NCI-H226 (cell line): ENCODE data around the gene IL4R.
A peak's percentile ranks its signal among the peaks of the same experiment; 100 is the strongest.
"Not testable (repeated sequence)": the region's sequence is repeated elsewhere in the genome, so short reads cannot be mapped to it uniquely, and the experiment has no call there.

Experiments
- DNase-seq: peaks from one replicate; pipeline ENCODE4 v3.0.0-alpha.2; 2015

IL4R gene

DNA sequence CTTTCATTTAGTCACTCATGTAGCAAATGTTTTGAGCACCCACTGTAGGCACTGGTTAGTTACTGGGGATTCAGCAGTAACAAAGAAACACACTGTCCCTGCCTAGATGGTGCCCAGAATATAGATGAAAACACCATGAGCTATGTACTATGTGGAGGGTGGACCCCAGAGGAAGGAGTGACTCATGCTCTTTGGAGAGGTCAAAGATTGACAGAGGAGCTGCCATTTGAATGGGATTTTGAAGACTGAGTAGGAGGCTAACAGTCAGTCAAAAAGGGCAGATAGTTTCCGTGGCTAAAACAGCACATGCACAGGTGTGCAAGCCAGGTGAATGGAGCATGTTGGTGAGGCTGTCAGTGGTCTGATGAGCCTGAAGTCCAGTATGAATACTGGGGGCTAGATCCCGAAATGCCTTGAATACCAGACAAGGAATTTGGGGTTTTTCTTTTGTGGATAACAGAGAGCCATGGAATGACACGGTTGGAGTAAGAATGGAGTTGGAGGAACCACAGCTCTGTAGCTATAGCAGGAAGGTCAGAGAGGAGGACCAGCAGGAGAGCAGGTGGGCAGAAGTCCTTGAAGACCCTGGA is 94.3 kb downstream of the IL4R start:
- peak; percentile 44 for DNase-seq

DNA sequence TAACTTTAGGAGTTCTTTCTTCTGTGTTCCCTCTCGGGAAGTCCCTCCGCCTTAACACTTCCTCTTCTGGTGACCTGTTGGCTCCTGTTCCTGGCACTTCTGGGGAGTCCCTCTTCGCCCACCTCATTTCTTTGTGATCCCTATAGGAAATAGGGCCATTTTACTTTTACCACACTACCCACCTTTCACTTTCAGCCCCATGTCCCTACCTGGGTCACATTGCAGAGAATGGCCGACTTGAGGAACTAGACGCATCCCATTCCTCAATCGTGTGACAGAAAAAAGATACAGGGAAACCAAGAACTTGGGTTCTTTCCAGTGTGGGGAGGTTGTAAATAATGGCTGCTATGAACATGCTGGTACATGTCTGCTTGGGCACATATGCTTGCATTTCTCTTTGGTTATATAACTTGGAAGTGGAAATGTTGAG is 94.8 kb downstream of the IL4R start:
- DNase-seq = no peak

DNA sequence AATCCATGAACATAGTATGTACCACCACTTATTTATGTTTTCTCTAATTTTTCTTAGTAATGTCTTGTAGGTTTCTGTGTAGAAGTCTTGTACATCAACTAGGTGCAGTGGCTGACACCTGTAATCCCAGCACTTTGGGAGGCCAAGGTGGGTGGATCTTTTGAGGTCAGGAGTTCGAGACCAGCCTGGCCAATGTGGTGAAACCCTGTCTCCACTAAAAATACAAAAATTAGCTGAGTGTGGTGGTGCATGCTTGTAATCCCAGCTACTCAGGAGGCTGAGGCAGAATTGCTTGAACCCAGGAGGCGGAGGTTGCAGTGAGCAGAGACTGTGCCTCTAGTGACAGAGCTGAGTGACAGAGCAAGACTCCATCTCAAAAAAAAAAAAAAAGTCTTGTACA is 96.2 kb downstream of the IL4R start:
- DNase-seq = not testable (repeated sequence)

DNA sequence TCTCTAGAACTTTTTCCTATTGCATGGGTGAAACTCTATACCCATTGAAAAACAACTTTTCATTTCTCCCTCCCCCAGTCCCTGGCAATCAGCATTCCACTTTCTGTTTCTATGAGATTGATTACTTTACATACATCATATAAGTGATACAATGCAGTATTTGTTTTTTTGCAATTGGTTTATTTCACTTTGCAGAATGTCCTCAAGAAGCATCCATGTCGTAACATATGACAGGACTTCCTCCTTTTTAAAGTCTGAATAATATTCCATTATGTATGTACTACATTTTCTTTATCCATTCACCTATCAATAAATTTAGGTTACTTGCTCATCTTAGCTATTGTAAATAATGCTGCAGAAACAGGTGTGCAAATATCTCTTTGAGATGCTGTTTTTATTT is 97.0 kb downstream of the IL4R start:
- no peak for DNase-seq

DNA sequence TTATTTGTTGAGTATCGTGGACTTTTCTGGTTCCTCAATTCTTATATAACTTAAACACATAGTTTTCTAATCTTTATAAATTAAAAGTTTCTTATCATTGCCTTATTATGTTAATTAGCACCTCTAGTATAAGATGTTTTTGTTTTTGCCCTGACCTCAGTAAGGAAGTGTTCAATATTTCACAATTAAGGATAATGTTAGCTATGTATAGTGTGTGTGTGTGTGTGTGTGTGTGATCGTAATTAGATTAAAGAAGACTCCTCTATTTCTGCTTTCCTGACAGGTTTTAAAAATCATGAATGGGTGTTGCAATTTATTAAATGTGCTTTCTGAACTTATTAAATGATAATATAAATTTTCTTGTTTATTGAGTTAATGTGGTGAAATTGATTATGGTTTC is 100.2 kb downstream of the IL4R start:
- DNase-seq = no peak
